HEK293 (cell line): ENCODE results near the gene ZNF486.
"Not testable (repeated sequence)": the region's sequence is repeated elsewhere in the genome, so short reads cannot be mapped to it uniquely, and the experiment has no call there.

Source experiments
- CTCF ChIA-PET: fragments of 350-600 bp; formaldehyde crosslinking; extraction: SDS; loops from one replicate; lab custom pipeline; 2021; ENCODE audit warnings: antibody characterized with exemption; lab: Yijun Ruan, JAX
- POLR2A ChIA-PET: fragments of 300-600 bp; formaldehyde crosslinking; extraction: SDS; loops from one replicate; lab custom pipeline; 2020; ENCODE audit warnings: antibody characterized with exemption, inconsistent platforms; lab: Yijun Ruan, JAX
- H3K27ac ChIP-seq: fragments of 200-500 bp; sonication (Bioruptor generic); 2 replicates; pipeline ENCODE4 v1.5.1; 2014; ENCODE audit warnings: low read depth, low read length, control low read depth, inconsistent platforms; ENCODE audit errors: extremely low read depth
- H3K36me3 ChIP-seq, 2 experiments: fragments of 200-500 bp in 1 of 2; sonication (Bioruptor generic) in 1 of 2; 1 replicate in 1 of 2; 2 replicates in 1 of 2; pipeline ENCODE4 v1.5.1; 2014 to 2017; ENCODE audit warnings: inconsistent platforms in 2 of 2, low read length in 2 of 2; ENCODE audit not compliant: control insufficient read depth in 2 of 2, insufficient read depth in 1 of 2
- H3K4me1 ChIP-seq: fragments of 200-500 bp; sonication (Bioruptor generic); 2 replicates; pipeline ENCODE4 v1.5.1; 2014; ENCODE audit warnings: mild to moderate bottlenecking, low read length, inconsistent platforms; ENCODE audit not compliant: control insufficient read depth, insufficient read depth
- H3K4me3 ChIP-seq: 2 replicates; pipeline ENCODE4 v1.5.1; 2011; ENCODE audit warnings: low read depth, mild to moderate bottlenecking, control low read depth, low read length, moderate library complexity
- H3K9me3 ChIP-seq: fragments of 200-500 bp; sonication (Bioruptor generic); 2 replicates; pipeline ENCODE4 v1.5.1; 2014; ENCODE audit warnings: low read depth, low read length, inconsistent platforms; ENCODE audit not compliant: control insufficient read depth, insufficient read depth
- ZNF654 ChIP-seq: fragments of 450-650 bp; formaldehyde crosslinking; IDR thresholded peaks from 2 replicates; pipeline ENCODE4 v1.5.1; 2016; ENCODE audit warnings: low read depth, missing biosample characterization, missing genetic modification characterization
- ZNF777 ChIP-seq: fragments of 450-650 bp; formaldehyde crosslinking; IDR thresholded peaks from 2 replicates; pipeline ENCODE4 v1.5.1; 2017; ENCODE audit warnings: missing biosample characterization, missing genetic modification characterization, borderline replicate concordance

ZNF486 gene

DNA sequence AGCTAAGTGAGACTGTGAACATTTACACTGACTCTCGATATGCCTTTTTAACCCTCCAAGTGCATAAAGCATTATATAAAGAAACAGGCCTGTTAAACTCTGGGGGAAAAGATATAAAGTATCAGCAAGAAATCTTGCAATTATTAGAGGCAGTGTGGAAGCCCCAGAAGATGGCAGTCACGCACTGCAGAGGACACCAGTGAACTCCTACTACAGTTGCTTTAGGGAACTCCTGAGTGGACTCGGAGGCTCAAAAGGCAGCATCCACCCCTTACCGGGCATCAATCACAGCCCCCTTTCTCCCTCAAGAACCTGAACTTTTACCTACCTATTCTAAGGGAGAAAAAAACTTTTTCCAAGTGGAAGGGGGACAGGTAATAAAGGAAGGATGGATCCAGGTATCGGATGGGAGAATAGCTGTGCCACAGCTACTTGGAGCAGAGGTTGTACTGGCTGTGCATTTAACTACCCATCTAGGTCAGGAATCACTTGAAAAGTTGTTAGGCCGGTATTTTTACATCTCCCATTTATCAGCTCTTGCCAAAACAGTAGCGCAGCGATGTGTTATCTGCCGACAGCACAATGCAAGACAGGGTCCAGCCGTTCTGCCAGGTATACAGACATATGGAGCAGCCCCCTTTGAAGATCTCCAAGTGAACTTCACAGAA is 80.1 kb downstream of the ZNF486 start:
- ChIA-PET CTCF (no interaction called here), POLR2A (no interaction called here)
- no peak overlapping the region for H3K27ac ChIP-seq
- H3K4me3 ChIP-seq = no peak overlapping the region
- TF ChIP-seq ZNF777 (no peak), ZNF654 (0 out of 2 replicates have a peak, but pooled peaks have one; percentile 9)
- TF ChIP-seq, all 188 proteins: peak for 1
- Histone ChIP-seq H3K4me1 (no peaks in the 10 kb centered on the region), H3K9me3 (no peaks in the 10 kb centered on the region), H3K36me3 (no peaks in the 10 kb centered on the region)

DNA sequence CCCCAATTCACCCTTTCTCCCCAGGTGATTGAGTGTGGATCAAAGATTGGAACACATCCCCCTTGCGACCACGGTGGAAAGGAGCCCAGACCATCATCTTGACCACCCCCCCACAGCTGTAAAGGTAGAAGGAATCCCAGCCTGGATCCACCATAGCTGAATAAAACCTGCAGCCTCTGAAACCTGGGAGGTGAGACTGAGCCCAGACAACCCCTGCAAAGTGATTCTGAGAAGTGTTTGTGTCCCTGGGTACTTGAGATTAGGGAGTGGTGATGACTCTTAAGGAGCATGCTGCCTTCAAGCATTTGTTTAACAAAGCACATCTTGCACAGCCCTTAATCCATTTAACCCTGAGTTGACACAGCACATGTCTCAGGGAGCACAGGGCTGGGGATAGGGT is 81.2 kb downstream of the ZNF486 start:
- H3K4me1 ChIP-seq, H3K4me3 ChIP-seq, CTCF ChIA-PET, H3K27ac ChIP-seq, H3K36me3 ChIP-seq, H3K9me3 ChIP-seq, POLR2A ChIA-PET: not testable (repeated sequence)
